CD4-positive, alpha-beta memory T cell (primary cell): ENCODE measurements around the gene LAMTOR2. TPM values are rescaled to one million over a fixed set of nuclear protein-coding genes. Genes with fewer than 3 reads are reported as not detected.

Experiments
- CTCF ChIA-PET: fragments of 350-600 bp; sonication (Branson Sonifier 250); formaldehyde crosslinking; loops from one replicate; lab custom pipeline; 2021; ENCODE audit warnings: inconsistent platforms; ENCODE audit not compliant: partially characterized antibody; lab: Charles Lee
- POLR2A ChIA-PET: fragments of 350-600 bp; sonication (Branson Sonifier 250); formaldehyde crosslinking; loops from one replicate; lab custom pipeline; 2021; ENCODE audit not compliant: partially characterized antibody; lab: Charles Lee
- DNase-seq, 5 donors: peaks; one replicate each; pipeline versions ENCODE4 v3.0.0 to v3.0.0-alpha.2; 2020 to 2022; ENCODE audit warnings: mixed read lengths in 1 of 5
- H3K27ac ChIP-seq: one replicate; pipeline ENCODE4 v1.7.0; 2013; ENCODE audit warnings: low read depth, low read length
- H3K27me3 ChIP-seq: 2 replicates; pipeline ENCODE4 v1.7.0; 2013; ENCODE audit warnings: mild to moderate bottlenecking, low read length, moderate library complexity; ENCODE audit not compliant: insufficient read depth
- H3K36me3 ChIP-seq: 2 replicates; pipeline ENCODE4 v1.7.0; 2013; ENCODE audit warnings: mild to moderate bottlenecking, low read length, moderate library complexity; ENCODE audit not compliant: insufficient read depth
- H3K4me1 ChIP-seq: 2 replicates; pipeline ENCODE4 v1.7.0; 2013; ENCODE audit warnings: mild to moderate bottlenecking, low read length, moderate library complexity; ENCODE audit not compliant: insufficient read depth
- H3K4me3 ChIP-seq, 2 donors: one replicate each; pipeline ENCODE4 v1.7.0; 2013; ENCODE audit warnings: low read length in 2 of 2, mild to moderate bottlenecking in 1 of 2
- H3K9me3 ChIP-seq, 2 donors: one replicate each; pipeline ENCODE4 v1.7.0; 2013; ENCODE audit warnings: low read length in 2 of 2, control low read depth in 1 of 2; ENCODE audit not compliant: control insufficient read depth in 1 of 2
- H3K27ac Mint-ChIP-seq, 7 donors: one replicate each; pipeline ENCODE4 v1.8.0; 2020 to 2021; ENCODE audit warnings: mixed read lengths in 7 of 7, mild to moderate bottlenecking in 6 of 7, inconsistent platforms in 3 of 7, moderate library complexity in 3 of 7
- H3K27me3 Mint-ChIP-seq, 2 donors: one replicate each; pipeline ENCODE4 v1.8.0; 2020 to 2021; ENCODE audit warnings: mixed read lengths in 2 of 2
- H3K36me3 Mint-ChIP-seq, 2 donors: one replicate each; pipeline ENCODE4 v1.8.0; 2020 to 2021; ENCODE audit warnings: mixed read lengths in 2 of 2, inconsistent platforms in 1 of 2, mild to moderate bottlenecking in 1 of 2
- H3K4me1 Mint-ChIP-seq, 4 donors: one replicate each; pipeline ENCODE4 v1.8.0; 2020 to 2021; ENCODE audit warnings: mixed read lengths in 4 of 4, mild to moderate bottlenecking in 1 of 4
- H3K4me3 Mint-ChIP-seq, 8 donors: one replicate each; pipeline ENCODE4 v1.8.0; 2020 to 2021; ENCODE audit warnings: mixed read lengths in 8 of 8, mild to moderate bottlenecking in 7 of 8, moderate library complexity in 6 of 8, inconsistent platforms in 3 of 8
- H3K9me3 Mint-ChIP-seq, 8 donors: one replicate each; pipeline ENCODE4 v1.8.0; 2020 to 2021; ENCODE audit warnings: mixed read lengths in 8 of 8, mild to moderate bottlenecking in 5 of 8, inconsistent platforms in 3 of 8, moderate library complexity in 1 of 8
- intact Hi-C: fragments of 100-400 bp; cut with micrococcal nuclease; formaldehyde crosslinking; loops from one replicate; pipeline ENCODE4 v1.15.1; 2023
- polyA plus RNA-seq, 2 donors: library from polyadenylated mRNA; unstranded; fragments of 300-500 nt; fragmentation: Illumina TruSeq; gene quantifications; one replicate each; pipeline ENCODE4 v1.2.3, GENCODE V29; 2021
- total RNA-seq, 2 experiments: library from RNA; stranded (reverse); gene quantifications; one replicate each; pipeline ENCODE4 v1.2.3, GENCODE V29; 2021

LAMTOR2 gene
- total and polyA plus RNA-seq, 4 experiments from 2014 or later: 33.0 to 151 (median 86.0) TPM

- Histone ChIP-seq H3K36me3 (no peaks in the 10 kb centered on the region), H3K27me3 (no peaks in the 10 kb centered on the region), H3K4me1 (peaks cover 47% of the 10 kb centered on the region), H3K27ac (peak overlapping the region; percentile 94), H3K9me3 (no peaks in the 10 kb centered on the region), H3K4me3 (peak overlapping the region in 1 of 2 donors; percentile 23)
- ChIA-PET POLR2A (interaction anchor here (0.8 to 19.7 kb wide), 4 partner anchors 10 to 128 kb away, joined by 4 to 527 read pairs (median 15); partner anchors contain the start of genes ARHGEF2, LMNA and PMF1), CTCF (interaction anchor here (0.7 to 2.6 kb wide), 7 partner anchors 8 to 22 kb away, joined by 3 to 30 read pairs (median 6); no protein-coding TSS in a partner anchor)
- Mint-ChIP-seq H3K9me3 (no peaks in the 10 kb centered on the region), H3K36me3 (peaks cover 0 to 4% of the 10 kb centered on the region in 2 donors), H3K4me1 (peaks cover 28 to 68% (median 46%) of the 10 kb centered on the region in 4 donors), H3K4me3 (peak overlapping the region; percentile 53 to 93 (median 83)), H3K27me3 (no peaks in the 10 kb centered on the region), H3K27ac (peak overlapping the region; percentile 90 to 100 (median 100))
- intact Hi-C loops: loop anchor here (1.0 to 2.0 kb wide), 3 partner anchors 7 to 18 kb away; partner anchors contain the start of gene LMNA
- DNase-seq: no peak
Observed at GRCh38 chr1:156106624-156107488, 52.3 kb downstream of the LAMTOR2 start.

DNA sequence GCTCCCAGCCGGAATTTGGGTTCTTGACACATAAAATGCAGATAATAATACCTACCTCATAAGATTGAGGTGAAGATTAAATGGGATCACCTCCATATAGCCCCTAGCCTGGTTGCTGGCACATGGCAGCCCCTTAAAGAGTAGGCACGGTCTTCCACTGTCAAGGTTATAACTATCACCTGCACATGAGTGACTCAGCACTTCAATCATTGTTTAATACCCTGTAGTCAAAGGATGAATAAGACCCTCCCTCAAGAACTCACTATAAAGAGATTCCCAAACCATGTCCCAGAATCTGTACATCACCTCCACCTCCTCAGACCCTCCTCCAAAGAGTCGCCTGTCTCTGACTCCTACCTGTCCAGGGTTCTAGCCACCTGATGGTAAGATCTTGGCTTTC is 53.5 kb downstream of the LAMTOR2 start:
- intact Hi-C loops: no loop called here
- Mint-ChIP-seq H3K36me3 (peaks cover 0 to 4% of the 10 kb centered on the region in 2 donors), H3K9me3 (no peaks in the 10 kb centered on the region), H3K27me3 (no peaks in the 10 kb centered on the region), H3K4me1 (peaks cover 23 to 58% (median 40%) of the 10 kb centered on the region in 4 donors), H3K27ac (peak overlapping the region; percentile 90 to 100 (median 100)), H3K4me3 (no peak overlapping the region)
- H3K27ac ChIP-seq: peak overlapping the region; percentile 94
- H3K36me3 ChIP-seq: no peaks in the 10 kb centered on the region
- DNase-seq: no peak
- no peak overlapping the region for H3K4me3 ChIP-seq
- no peaks in the 10 kb centered on the region for H3K9me3 ChIP-seq
- ChIA-PET POLR2A (interaction anchor here (4.3 to 19.7 kb wide), 2 partner anchors 11 to 14 kb away, joined by 25 to 527 read pairs; partner anchors contain the start of gene LMNA), CTCF (interaction anchor here (1.3 to 2.6 kb wide), 4 partner anchors 9 to 21 kb away, joined by 3 to 30 read pairs (median 18); no protein-coding TSS in a partner anchor)
- peaks cover 42% of the 10 kb centered on the region for H3K4me1 ChIP-seq
- no peaks in the 10 kb centered on the region for H3K27me3 ChIP-seq

Other genes starting within 250 kb of the LAMTOR2 start
- gene GON4L, start 197.6 kb upstream of the LAMTOR2 start, total RNA-seq: 100 to 1,000 TPM; 118 to 134 TPM
- 10 to 100 TPM in 1 of 2 donors, 1 to 10 TPM in 1; 9.3 to 51.0 TPM for gene GON4L, start 197.6 kb upstream of the LAMTOR2 start, polyA plus RNA-seq
- gene SYT11, start 195.2 kb upstream of the LAMTOR2 start, total RNA-seq: 10 to 100 TPM; 17.7 to 18.2 TPM
- gene SYT11, start 195.2 kb upstream of the LAMTOR2 start, polyA plus RNA-seq: 10 to 100 TPM; 10.7 to 15.8 TPM
- gene RIT1, start 143.4 kb upstream of the LAMTOR2 start, total RNA-seq: 10 to 100 TPM; 45.0 to 48.0 TPM
- gene RIT1, start 143.4 kb upstream of the LAMTOR2 start, polyA plus RNA-seq: 10 to 100 TPM; 14.1 to 20.4 TPM
- gene KHDC4, start 120.4 kb upstream of the LAMTOR2 start, total RNA-seq: 100 to 1,000 TPM; 127 to 134 TPM
- gene KHDC4, start 120.4 kb upstream of the LAMTOR2 start, polyA plus RNA-seq: 1 to 10 TPM; 5.5 to 9.4 TPM
- not detected for gene RXFP4, start 113.1 kb upstream of the LAMTOR2 start, total RNA-seq
- under 1 TPM in 1 of 2 donors, not detected in 1; 0.91 TPM for gene RXFP4, start 113.1 kb upstream of the LAMTOR2 start, polyA plus RNA-seq
- 100 to 1,000 TPM; 190 to 198 TPM for gene ARHGEF2, start 76.2 kb upstream of the LAMTOR2 start, total RNA-seq
- gene ARHGEF2, start 76.2 kb upstream of the LAMTOR2 start, polyA plus RNA-seq: 10 to 100 TPM in 1 of 2 donors, 1 to 10 TPM in 1; 6.7 to 30.4 TPM
- gene SSR2, start 33.8 kb upstream of the LAMTOR2 start, total RNA-seq: 100 to 1,000 TPM; 252 to 276 TPM
- 100 to 1,000 TPM; 349 to 442 TPM for gene SSR2, start 33.8 kb upstream of the LAMTOR2 start, polyA plus RNA-seq
- gene UBQLN4, start 984 bp upstream of the LAMTOR2 start, total RNA-seq: 10 to 100 TPM; 38.0 to 39.5 TPM
- 10 to 100 TPM in 1 of 2 donors, 1 to 10 TPM in 1; 8.9 to 12.7 TPM for gene UBQLN4, start 984 bp upstream of the LAMTOR2 start, polyA plus RNA-seq
- gene RAB25, start 6.4 kb downstream of the LAMTOR2 start, total RNA-seq: 1 to 10 TPM in 1 of 2 experiments, under 1 TPM in 1; 0.53 to 1.5 TPM
- 1 to 10 TPM; 5.9 to 6.6 TPM for gene RAB25, start 6.4 kb downstream of the LAMTOR2 start, polyA plus RNA-seq
- not detected for gene MEX3A, start 27.7 kb downstream of the LAMTOR2 start, total RNA-seq
- not detected for gene MEX3A, start 27.7 kb downstream of the LAMTOR2 start, polyA plus RNA-seq
- 10 to 100 TPM; 29.7 to 33.8 TPM for gene LMNA, start 59.9 kb downstream of the LAMTOR2 start, total RNA-seq
- gene LMNA, start 59.9 kb downstream of the LAMTOR2 start, polyA plus RNA-seq: 10 to 100 TPM; 19.1 to 47.1 TPM
- 1 to 10 TPM; 1.2 TPM for gene SEMA4A, start 98.8 kb downstream of the LAMTOR2 start, total RNA-seq
- 1 to 10 TPM in 1 of 2 donors, under 1 TPM in 1; 0.88 to 1.3 TPM for gene SEMA4A, start 98.8 kb downstream of the LAMTOR2 start, polyA plus RNA-seq
- gene SLC25A44, start 139.3 kb downstream of the LAMTOR2 start, total RNA-seq: 10 to 100 TPM; 21.2 to 23.3 TPM
- 10 to 100 TPM in 1 of 2 donors, 1 to 10 TPM in 1; 9.8 to 15.3 TPM for gene SLC25A44, start 139.3 kb downstream of the LAMTOR2 start, polyA plus RNA-seq
- 10 to 100 TPM; 39.0 to 40.2 TPM for gene PMF1, start 158.2 kb downstream of the LAMTOR2 start, total RNA-seq
- 100 to 1,000 TPM in 1 of 2 donors, 10 to 100 TPM in 1; 73.3 to 106 TPM for gene PMF1, start 158.2 kb downstream of the LAMTOR2 start, polyA plus RNA-seq
- 1 to 10 TPM; 7.2 to 7.7 TPM for gene BGLAP, start 187.4 kb downstream of the LAMTOR2 start, total RNA-seq
- not detected for gene BGLAP, start 187.4 kb downstream of the LAMTOR2 start, polyA plus RNA-seq
- gene PAQR6, start 193.3 kb downstream of the LAMTOR2 start, total RNA-seq: 1 to 10 TPM; 1.7 to 1.9 TPM
- gene PAQR6, start 193.3 kb downstream of the LAMTOR2 start, polyA plus RNA-seq: under 1 TPM; 0.11 to 0.22 TPM
- gene SMG5, start 228.0 kb downstream of the LAMTOR2 start, total RNA-seq: 10 to 100 TPM; 69.8 to 71.6 TPM
- gene SMG5, start 228.0 kb downstream of the LAMTOR2 start, polyA plus RNA-seq: 10 to 100 TPM in 1 of 2 donors, 1 to 10 TPM in 1; 6.1 to 25.6 TPM
- 10 to 100 TPM; 14.7 to 16.8 TPM for gene TMEM79, start 229.5 kb downstream of the LAMTOR2 start, total RNA-seq
- 1 to 10 TPM in 1 of 2 donors, under 1 TPM in 1; 0.93 to 7.3 TPM for gene TMEM79, start 229.5 kb downstream of the LAMTOR2 start, polyA plus RNA-seq
- gene GLMP, start 240.9 kb downstream of the LAMTOR2 start, total RNA-seq: 10 to 100 TPM; 22.1 to 28.4 TPM
- 10 to 100 TPM; 21.3 to 23.5 TPM for gene GLMP, start 240.9 kb downstream of the LAMTOR2 start, polyA plus RNA-seq
- under 1 TPM; 0.52 to 0.53 TPM for gene VHLL, start 244.5 kb downstream of the LAMTOR2 start, total RNA-seq
- gene VHLL, start 244.5 kb downstream of the LAMTOR2 start, polyA plus RNA-seq: not detected